HEK293T (cell line): ENCODE results near the gene DEGS1.

Experiments used
- CTCF ChIA-PET: fragments of 350-600 bp; formaldehyde crosslinking; extraction: SDS; loops from one replicate; lab custom pipeline; 2021; ENCODE audit warnings: antibody characterized with exemption, inconsistent platforms; lab: Yijun Ruan, JAX
- POLR2A ChIA-PET: fragments of 350-600 bp; formaldehyde crosslinking; extraction: SDS; loops from one replicate; lab custom pipeline; 2020; ENCODE audit warnings: antibody characterized with exemption, inconsistent platforms; lab: Yijun Ruan, JAX
- DNase-seq: peaks from one replicate; pipeline ENCODE4 v3.0.0; 2012; ENCODE audit warnings: mixed read lengths; ENCODE audit errors: extremely low spot score
- ARNT ChIP-seq: fragments of 450-650 bp; IDR thresholded peaks from 2 replicates; pipeline ENCODE4 v1.6.1; 2017; ENCODE audit warnings: mild to moderate bottlenecking
- BHLHE40 ChIP-seq: fragments of 450-650 bp; IDR thresholded peaks from 2 replicates; pipeline ENCODE4 v1.6.1; 2016; ENCODE audit warnings: mild to moderate bottlenecking, moderate library complexity, borderline replicate concordance
- CTBP1 ChIP-seq: fragments of 450-650 bp; IDR thresholded peaks from 2 replicates; pipeline ENCODE4 v1.6.1; 2016; ENCODE audit warnings: borderline replicate concordance
- ELF4 ChIP-seq: fragments of 450-650 bp; IDR thresholded peaks from 2 replicates; pipeline ENCODE4 v1.6.1; 2017; ENCODE audit warnings: antibody characterized with exemption
- FOXA1 ChIP-seq: fragments of 450-650 bp; IDR thresholded peaks from 2 replicates; pipeline ENCODE4 v1.6.1; 2016; ENCODE audit warnings: mild to moderate bottlenecking
- FOXK2 ChIP-seq: fragments of 450-650 bp; IDR thresholded peaks from 2 replicates; pipeline ENCODE4 v1.6.1; 2016; ENCODE audit warnings: mild to moderate bottlenecking
- FOXM1 ChIP-seq: fragments of 450-650 bp; IDR thresholded peaks from 2 replicates; pipeline ENCODE4 v1.6.1; 2017; ENCODE audit warnings: mild to moderate bottlenecking, borderline replicate concordance
- HDGF ChIP-seq: fragments of 450-650 bp; IDR thresholded peaks from 2 replicates; pipeline ENCODE4 v1.6.1; 2017; ENCODE audit warnings: antibody characterized with exemption, borderline replicate concordance
- L3MBTL2 ChIP-seq: fragments of 450-650 bp; conservative IDR thresholded peaks from 2 replicates; pipeline ENCODE4 v1.6.1; 2016; ENCODE audit warnings: mild to moderate bottlenecking
- LEF1 ChIP-seq: fragments of 450-650 bp; IDR thresholded peaks from 2 replicates; pipeline ENCODE4 v1.6.1; 2017; ENCODE audit warnings: mild to moderate bottlenecking, borderline replicate concordance
- NFRKB ChIP-seq: fragments of 450-650 bp; IDR thresholded peaks from 2 replicates; pipeline ENCODE4 v1.6.1; 2016; ENCODE audit warnings: mild to moderate bottlenecking, moderate library complexity
- SP1 ChIP-seq: fragments of 450-650 bp; IDR thresholded peaks from 2 replicates; pipeline ENCODE4 v1.6.1; 2017
- SUZ12 ChIP-seq: fragments of 450-650 bp; IDR thresholded peaks from 2 replicates; pipeline ENCODE4 v1.6.1; 2016; ENCODE audit warnings: mild to moderate bottlenecking
- TARDBP ChIP-seq: fragments of 450-650 bp; IDR thresholded peaks from 2 replicates; pipeline ENCODE4 v1.6.1; 2016
- ZNF384 ChIP-seq: fragments of 450-650 bp; IDR thresholded peaks from 2 replicates; pipeline ENCODE4 v1.6.1; 2016
- TF ChIP-seq, protein P1 (sequence below): fragments of 450-650 bp; IDR thresholded peaks from 2 replicates; pipeline ENCODE4 v1.6.1; 2016

DEGS1 gene

DNA sequence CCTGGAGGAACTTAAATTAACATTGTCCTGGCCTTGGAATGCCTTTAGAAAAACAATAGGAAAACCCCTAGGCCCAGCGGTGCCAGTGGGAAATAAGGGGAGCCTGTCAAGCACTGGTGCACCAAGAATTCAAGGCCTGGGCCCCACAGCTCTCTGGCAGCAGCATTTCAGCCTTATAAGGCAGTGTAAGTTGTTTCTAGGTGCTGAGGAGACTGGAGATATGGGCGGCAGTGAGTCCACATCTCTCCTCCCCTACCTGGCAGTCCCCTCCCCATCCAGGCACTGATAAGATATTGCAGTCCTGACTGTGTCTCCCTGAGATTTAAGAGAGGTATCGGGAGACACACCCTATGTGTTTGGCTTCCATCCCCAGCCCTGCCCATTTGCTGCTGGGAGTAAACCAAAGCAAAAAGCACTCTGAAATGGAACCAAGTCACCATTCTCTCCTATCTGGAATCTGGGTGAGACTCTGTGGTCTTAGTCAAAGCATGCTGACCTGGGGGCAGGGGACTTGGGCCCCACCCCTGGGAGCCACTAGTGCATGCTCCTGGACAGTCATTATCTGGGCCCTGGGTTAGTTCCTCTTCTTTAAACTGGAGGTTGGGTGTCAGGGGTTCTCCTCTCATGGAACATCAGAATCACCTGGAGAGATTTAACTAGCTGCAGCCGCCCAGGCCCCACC, 30.5 kb downstream of the DEGS1 start:
- TF ChIP-seq BHLHE40: no peak
- no peak for TF ChIP-seq ARNT
- no peak for TF ChIP-seq NFRKB
- no peak for TF ChIP-seq FOXA1
- TF ChIP-seq L3MBTL2: no peak
- TF ChIP-seq CTBP1: no peak
- TF ChIP-seq FOXM1: no peak
- no peak for TF ChIP-seq FOXK2
- TF ChIP-seq SP1: no peak
- no peak for TF ChIP-seq HDGF
- TF ChIP-seq, protein P1, sequence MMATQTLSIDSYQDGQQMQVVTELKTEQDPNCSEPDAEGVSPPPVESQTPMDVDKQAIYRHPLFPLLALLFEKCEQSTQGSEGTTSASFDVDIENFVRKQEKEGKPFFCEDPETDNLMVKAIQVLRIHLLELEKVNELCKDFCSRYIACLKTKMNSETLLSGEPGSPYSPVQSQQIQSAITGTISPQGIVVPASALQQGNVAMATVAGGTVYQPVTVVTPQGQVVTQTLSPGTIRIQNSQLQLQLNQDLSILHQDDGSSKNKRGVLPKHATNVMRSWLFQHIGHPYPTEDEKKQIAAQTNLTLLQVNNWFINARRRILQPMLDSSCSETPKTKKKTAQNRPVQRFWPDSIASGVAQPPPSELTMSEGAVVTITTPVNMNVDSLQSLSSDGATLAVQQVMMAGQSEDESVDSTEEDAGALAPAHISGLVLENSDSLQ: no peak
- no peak for TF ChIP-seq ELF4
- no peak for TF ChIP-seq ZNF384
- TF ChIP-seq TARDBP: no peak
- TF ChIP-seq LEF1: no peak
- no peak for TF ChIP-seq SUZ12
- ChIA-PET POLR2A (interaction anchor here (0.5 to 1.0 kb wide), 2 partner anchors 9 to 13 kb away, joined by 3 read pairs; no protein-coding TSS in a partner anchor), CTCF (no interaction called here)
- DNase-seq: no peak

DNA sequence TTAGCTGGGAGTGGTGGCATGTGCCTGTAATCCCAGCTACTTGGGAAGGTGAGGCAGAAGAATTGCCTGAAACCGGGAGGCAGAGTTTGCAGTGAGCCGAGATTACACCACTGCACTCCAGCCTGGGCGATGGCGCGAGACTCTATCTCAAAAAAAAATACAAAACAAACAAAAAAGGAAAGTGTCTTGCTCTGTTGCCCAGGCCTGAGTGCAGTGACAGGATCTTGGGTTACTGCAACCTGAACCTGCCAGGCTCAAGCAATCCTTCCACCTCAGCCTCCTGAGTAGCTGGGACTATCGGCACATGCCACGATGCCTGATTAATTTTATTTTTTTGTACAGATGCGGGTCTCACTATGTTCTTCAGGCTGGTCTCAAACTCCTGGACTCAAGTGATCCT, 33.3 kb downstream of the DEGS1 start:
- ChIA-PET CTCF (no interaction called here), POLR2A (interaction anchor here (1.6 kb wide), 1 partner anchor 34 kb away, joined by 4 read pairs; the partner anchor contains the start of gene DEGS1)
- TF ChIP-seq ZNF384 (no peak), ARNT (no peak), NFRKB (no peak), TARDBP (no peak), FOXK2 (no peak), HDGF (no peak), LEF1 (no peak), L3MBTL2 (no peak), FOXA1 (no peak), SUZ12 (no peak), CTBP1 (no peak), FOXM1 (no peak), BHLHE40 (no peak), ELF4 (no peak)
- TF ChIP-seq, protein P1: no peak
- no peak for DNase-seq

DNA sequence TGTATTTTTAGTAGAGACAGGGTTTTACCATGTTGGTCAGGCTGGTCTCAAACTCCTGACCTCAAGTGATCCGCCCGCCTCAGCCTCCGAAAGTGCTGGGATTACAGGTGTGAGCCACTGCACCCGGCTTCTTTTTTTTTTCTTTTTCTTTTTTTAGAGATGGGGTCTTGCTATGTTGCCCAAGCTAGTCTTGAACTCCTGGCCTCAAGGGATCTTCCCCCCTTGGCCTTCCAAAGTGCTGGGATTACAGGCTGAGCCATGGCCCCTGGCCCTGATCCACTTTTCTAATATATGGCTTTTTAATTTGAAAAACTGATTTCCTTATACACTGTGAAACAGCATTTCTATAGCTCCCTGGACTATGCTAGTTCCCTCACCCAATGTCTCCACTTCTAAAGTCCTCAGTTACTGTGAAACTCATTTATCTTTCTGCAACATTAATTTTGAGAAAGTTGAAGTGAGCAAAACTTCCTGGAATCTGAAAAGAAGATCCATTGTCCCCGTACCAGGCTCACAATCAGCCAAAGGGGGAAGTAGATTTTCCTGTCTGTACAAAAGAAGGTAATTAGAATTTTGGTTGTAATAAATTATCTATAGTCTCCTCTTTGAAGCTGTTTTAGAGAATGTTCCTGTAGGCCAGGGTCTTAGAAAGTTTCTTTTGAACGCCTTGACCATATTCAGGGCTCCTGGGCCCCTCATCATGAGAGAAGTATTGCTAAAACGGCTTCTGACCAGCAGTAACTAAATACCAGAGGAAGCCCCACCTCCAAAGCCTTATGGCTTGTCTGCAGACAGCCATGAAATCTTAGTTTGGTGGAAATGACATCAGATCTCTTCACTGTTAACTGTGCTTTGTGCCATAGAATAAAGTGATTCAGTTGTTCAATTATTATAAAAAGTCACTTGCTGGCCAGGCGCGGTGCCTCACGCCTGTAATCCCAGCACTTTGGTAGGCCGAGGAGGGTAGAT, 34.9 kb downstream of the DEGS1 start:
- no peak for TF ChIP-seq CTBP1
- no peak for TF ChIP-seq LEF1
- TF ChIP-seq L3MBTL2: no peak
- no peak for TF ChIP-seq FOXK2
- no peak for TF ChIP-seq BHLHE40
- TF ChIP-seq ZNF384: no peak
- no peak for TF ChIP-seq TARDBP
- no peak for TF ChIP-seq HDGF
- TF ChIP-seq, protein P1: no peak
- TF ChIP-seq FOXM1: no peak
- no peak for TF ChIP-seq SP1
- TF ChIP-seq ARNT: no peak
- ChIA-PET CTCF (no interaction called here), POLR2A (interaction anchor here (1.6 kb wide), 1 partner anchor 35 kb away, joined by 4 read pairs; the partner anchor contains the start of gene DEGS1)
- no peak for DNase-seq

DNA sequence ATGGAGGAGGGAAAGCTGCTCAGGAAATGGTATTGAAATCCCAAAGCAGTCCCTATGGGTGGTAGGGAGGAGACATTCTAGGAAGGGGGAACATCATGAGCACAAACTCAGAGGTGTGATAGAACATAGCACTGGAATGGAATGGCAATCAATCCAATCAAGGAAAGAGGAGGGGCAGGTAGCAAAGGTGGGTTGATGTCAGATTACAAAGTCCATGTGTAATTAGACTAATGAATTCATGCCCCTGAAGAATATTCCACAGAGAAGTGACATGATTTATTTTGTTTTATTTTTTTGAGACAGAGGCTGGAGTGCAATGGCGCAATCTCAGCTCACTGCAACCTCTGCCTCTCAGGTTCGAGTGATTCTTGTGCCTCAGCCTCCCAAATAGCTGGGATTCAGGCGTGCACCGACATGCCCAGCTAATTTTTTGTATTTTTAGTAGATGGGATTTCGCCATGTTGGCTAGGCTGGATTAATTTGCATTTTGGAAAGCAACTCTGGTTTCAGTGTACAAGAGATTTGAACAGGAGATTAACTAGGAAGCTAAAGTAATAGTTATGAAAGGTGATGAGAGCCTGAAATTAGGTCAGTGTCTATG, 36.1 kb downstream of the DEGS1 start:
- DNase-seq: no peak
- POLR2A ChIA-PET: interaction anchor here (0.8 to 1.3 kb wide), 4 partner anchors 13 to 226 kb away, joined by 3 to 6 read pairs (median 4); partner anchors contain the start of gene DEGS1
- CTCF ChIA-PET: no interaction called here
- TF ChIP-seq ARNT (no peak), SP1 (no peak), LEF1 (no peak), ELF4 (no peak), CTBP1 (no peak), BHLHE40 (no peak)

DNA sequence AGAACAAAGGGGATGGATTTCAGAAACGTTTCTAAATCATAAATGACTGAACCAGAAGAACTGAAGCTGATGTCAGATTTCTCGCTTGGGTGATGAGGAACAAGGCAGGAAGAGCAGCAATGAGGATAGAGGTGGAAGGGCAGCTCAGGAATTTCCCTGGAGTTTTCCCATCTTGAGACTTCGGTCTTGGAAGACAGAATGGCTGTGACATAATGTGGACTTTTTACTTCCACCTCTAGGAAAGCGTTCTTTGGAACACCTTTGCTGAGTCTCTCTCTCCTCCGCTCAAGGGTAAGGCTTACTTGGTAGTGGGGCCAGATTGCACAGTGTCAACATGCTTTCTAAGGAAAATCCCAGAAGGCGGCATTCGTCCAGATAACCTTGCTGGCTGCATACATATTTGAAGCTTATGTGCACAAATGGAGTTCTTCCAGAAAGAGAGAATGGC, 36.6 kb downstream of the DEGS1 start:
- TF ChIP-seq L3MBTL2 (no peak), ELF4 (no peak), NFRKB (no peak), ZNF384 (no peak), SUZ12 (no peak), BHLHE40 (no peak), FOXK2 (no peak), SP1 (no peak)
- TF ChIP-seq, protein P1: no peak
- ChIA-PET CTCF (no interaction called here), POLR2A (interaction anchor here (0.6 to 1.3 kb wide), 5 partner anchors 14 to 313 kb away, joined by 3 to 6 read pairs (median 4); partner anchors contain the start of gene DEGS1)
- no peak for DNase-seq
